ENCODE results near the gene TAP2.
"Not testable (repeated sequence)": the region's sequence is repeated elsewhere in the genome, so short reads cannot be mapped to it uniquely, and the experiment has no call there.

The TAP2 gene
- 83.2 to 104 reads per million in 2 donors for total RNA-seq

- peak; percentile 93 to 98 (median 97) for DNase-seq
These were observed at the start of gene TAP2 for GRCh38 chr6:32838114-32838958. TSS of gene TAP2 (minus strand) at chr6:32838739. CDS start at chr6:32838233, 506 bp downstream.

- no peak for DNase-seq
These were observed 49.1 kb upstream of the TAP2 start for GRCh38 chr6:32887616-32888015.

- DNase-seq, result no peak
These were observed 48.3 kb upstream of the TAP2 start for GRCh38 chr6:32886681-32887383.

GRCh38 chr6:32885698-32886286 lies 47.3 kb upstream of the TAP2 start:
- DNase-seq, result peak in 2 of 5 experiments; percentile 49 to 77

- DNase-seq, result no peak
These were observed 45.2 kb upstream of the TAP2 start for GRCh38 chr6:32883789-32884188.

- no peak for DNase-seq
These were observed 44.3 kb upstream of the TAP2 start for GRCh38 chr6:32882879-32883250.

GRCh38 chr6:32880962-32881361 lies 42.4 kb upstream of the TAP2 start:
- DNase-seq, result not testable (repeated sequence)

GRCh38 chr6:32879691-32880090 lies 41.2 kb upstream of the TAP2 start:
- no peak for DNase-seq

GRCh38 chr6:32876603-32877002 lies 38.1 kb upstream of the TAP2 start:
- DNase-seq, result no peak

- not testable (repeated sequence) for DNase-seq
These were observed 35.4 kb upstream of the TAP2 start for GRCh38 chr6:32873947-32874346.

GRCh38 chr6:32868257-32868788 lies 29.8 kb upstream of the TAP2 start:
- DNase-seq, result peak; percentile 60 to 83 (median 78)

GRCh38 chr6:32867554-32868256 lies 29.2 kb upstream of the TAP2 start:
- peak in 1 of 5 experiments; percentile 50 for DNase-seq

GRCh38 chr6:32867022-32867477 lies 28.5 kb upstream of the TAP2 start:
- DNase-seq, result no peak

- no peak for DNase-seq
These were observed 27.3 kb upstream of the TAP2 start for GRCh38 chr6:32865724-32866443.

- DNase-seq, result no peak
These were observed 24.2 kb upstream of the TAP2 start for GRCh38 chr6:32862725-32863124.

GRCh38 chr6:32860674-32861073 lies 22.1 kb upstream of the TAP2 start:
- DNase-seq, result no peak

GRCh38 chr6:32858194-32858593 lies 19.7 kb upstream of the TAP2 start:
- no peak for DNase-seq

GRCh38 chr6:32857156-32857891 lies 18.8 kb upstream of the TAP2 start:
- DNase-seq, result no peak

GRCh38 chr6:32855467-32856174 lies 17.1 kb upstream of the TAP2 start:
- DNase-seq, result no peak
